HCT116 (cell line): ENCODE measurements around the gene DHRS12. TPM values are rescaled to one million over a fixed set of nuclear protein-coding genes. Genes with fewer than 3 reads are reported as not detected.
A peak's percentile ranks its signal among the peaks of the same experiment; 100 is the strongest.

Experiments
- ATAC-seq: fragments of 200-7000 bp; cut with Tn5 transposase; 2 replicates; pipeline ENCODE4 v1.9.1; 2020; ENCODE audit warnings: mild to moderate bottlenecking, moderate library complexity
- BruUV-seq: library from RNA; stranded (reverse); fragments of 400-500 nt; replicated peaks from 2 replicates; lab custom pipeline; 2021; lab: Mats Ljungman, UMichigan
- CTCF ChIA-PET: fragments of 300-600 bp; sonication (Branson Sonifier 250); formaldehyde crosslinking; loops from one replicate; lab custom pipeline; 2021; ENCODE audit warnings: antibody characterized with exemption; lab: Charles Lee
- POLR2A ChIA-PET: fragments of 300-600, 350-600 bp; sonication (Branson Sonifier 250); formaldehyde crosslinking; loops from one replicate; lab custom pipeline; 2021; ENCODE audit warnings: antibody characterized with exemption; lab: Charles Lee
- RAD21 ChIA-PET, 2 experiments: fragments of 300-600 bp; sonication (Branson Sonifier 250); formaldehyde crosslinking; loops; one replicate each; lab custom pipeline; 2023; ENCODE audit warnings: low total read pairs in 2 of 2; ENCODE audit not compliant: uncharacterized antibody in 2 of 2, unreplicated experiment in 2 of 2, low non-redundant PET in 1 of 2; lab: Charles Lee
- DNase-seq: peaks from one replicate; pipeline ENCODE4 v3.0.0-alpha.2; 2010; ENCODE audit warnings: low read depth, low spot score
- H2AFZ ChIP-seq: fragments of 200-600 bp; shearing (Covaris generic), sonication (generic); 2 replicates; pipeline ENCODE4 v1.6.1; 2017; ENCODE audit warnings: low read depth, mixed run types, mixed read lengths, antibody characterized with exemption, low read length; ENCODE audit not compliant: poor library complexity, severe bottlenecking
- H3K27ac ChIP-seq: 2 replicates; pipeline ENCODE4 v1.5.1; 2012; ENCODE audit warnings: low read depth, low read length
- H3K27me3 ChIP-seq: fragments of 200-600 bp; sonication (generic); 2 replicates; pipeline ENCODE4 v1.6.1; 2016; ENCODE audit warnings: mixed run types, low read length, mixed read lengths; ENCODE audit not compliant: insufficient read depth
- H3K36me3 ChIP-seq, 2 experiments: fragments of 200-500 bp in 1 of 2; fragments of 200-600 bp in 1 of 2; sonication (Bioruptor generic) in 1 of 2; sonication (generic) in 1 of 2; 2 replicates each; pipeline versions ENCODE4 v1.5.1 to v1.6.1; 2014 to 2016; ENCODE audit warnings: low read length in 2 of 2, inconsistent platforms in 1 of 2, mixed read lengths in 1 of 2, mixed run types in 1 of 2; ENCODE audit not compliant: insufficient read depth in 2 of 2, control insufficient read depth in 1 of 2
- H3K4me1 ChIP-seq, 2 experiments: fragments of 200-600 bp in 1 of 2; sonication (generic) in 1 of 2; 2 replicates each; pipeline versions ENCODE4 v1.5.1 to v1.6.1; 2012 to 2017; ENCODE audit warnings: low read length in 2 of 2, inconsistent platforms in 1 of 2, mild to moderate bottlenecking in 1 of 2, mixed read lengths in 1 of 2, mixed run types in 1 of 2, moderate library complexity in 1 of 2; ENCODE audit not compliant: insufficient read depth in 2 of 2, control insufficient read depth in 1 of 2
- H3K4me2 ChIP-seq: fragments of 200-600 bp; sonication (generic); 2 replicates; pipeline ENCODE4 v1.6.1; 2017; ENCODE audit warnings: mixed run types, low read length, mixed read lengths
- H3K4me3 ChIP-seq, 2 experiments: fragments of 200-600 bp in 1 of 2; sonication (generic) in 1 of 2; replicated peaks in 1 of 2; 2 replicates each; pipeline ENCODE4 v1.5.1; 2011 to 2016; ENCODE audit warnings: low read length in 2 of 2, control low read depth in 1 of 2, low read depth in 1 of 2, mild to moderate bottlenecking in 1 of 2, mixed read lengths in 1 of 2, mixed run types in 1 of 2
- H3K79me2 ChIP-seq: fragments of 200-600 bp; sonication (generic); 2 replicates; pipeline ENCODE4 v1.6.1; 2017; ENCODE audit warnings: mild to moderate bottlenecking, mixed run types, low read length, moderate library complexity, mixed read lengths; ENCODE audit not compliant: insufficient read depth
- H3K9ac ChIP-seq: fragments of 200-600 bp; sonication (generic); 2 replicates; pipeline ENCODE4 v1.6.1; 2016; ENCODE audit warnings: low read length, mixed read lengths
- H3K9me2 ChIP-seq: fragments of 200-600 bp; sonication (generic), shearing (Covaris generic); 2 replicates; pipeline ENCODE4 v1.6.1; 2017; ENCODE audit warnings: mixed run types, mild to moderate bottlenecking, moderate library complexity; ENCODE audit not compliant: insufficient read depth
- H3K9me3 ChIP-seq, 2 experiments: fragments of 200-500 bp in 1 of 2; fragments of 200-600 bp in 1 of 2; sonication (Bioruptor generic) in 1 of 2; sonication (generic) in 1 of 2; 2 replicates each; pipeline ENCODE4 v1.6.1; 2014 to 2017; ENCODE audit warnings: low read length in 2 of 2, mixed read lengths in 2 of 2, inconsistent platforms in 1 of 2, low read depth in 1 of 2, mild to moderate bottlenecking in 1 of 2, mixed run types in 1 of 2, moderate library complexity in 1 of 2; ENCODE audit not compliant: control insufficient read depth in 1 of 2, insufficient read depth in 1 of 2
- H4K20me1 ChIP-seq: fragments of 200-600 bp; sonication (generic), shearing (Covaris generic); 2 replicates; pipeline ENCODE4 v1.6.1; 2017; ENCODE audit warnings: mixed run types, mild to moderate bottlenecking, moderate library complexity; ENCODE audit not compliant: insufficient read depth
- ATF3 ChIP-seq: IDR thresholded peaks from 2 replicates; pipeline ENCODE4 v1.6.1; 2012
- CTCF ChIP-seq, 3 experiments: fragments of 200-600 bp in 1 of 3; sonication (generic) in 1 of 3; IDR thresholded peaks in 2 of 3; conservative IDR thresholded peaks in 1 of 3; 2 replicates each; pipeline ENCODE4 v1.5.1; 2012 to 2017; ENCODE audit warnings: low read depth in 2 of 3, low read length in 2 of 3, antibody characterized with exemption in 1 of 3, borderline replicate concordance in 1 of 3, control low read depth in 1 of 3, mild to moderate bottlenecking in 1 of 3, mixed read lengths in 1 of 3, mixed run types in 1 of 3, moderate library complexity in 1 of 3; ENCODE audit not compliant: insufficient read depth in 1 of 3
- JUND ChIP-seq: IDR thresholded peaks from 2 replicates; pipeline ENCODE4 v1.6.1; 2012
- RAD21 ChIP-seq: IDR thresholded peaks from 2 replicates; pipeline ENCODE4 v1.6.1; 2012; ENCODE audit warnings: low read depth, mild to moderate bottlenecking
- REST ChIP-seq: IDR thresholded peaks from 2 replicates; pipeline ENCODE4 v1.6.1; 2012; ENCODE audit warnings: low read depth
- SIN3A ChIP-seq: IDR thresholded peaks from 2 replicates; pipeline ENCODE4 v1.6.1; 2012; ENCODE audit warnings: low read depth
- SRF ChIP-seq: IDR thresholded peaks from 2 replicates; pipeline ENCODE4 v1.6.1; 2012; ENCODE audit warnings: low read depth
- ZBTB33 ChIP-seq: IDR thresholded peaks from 2 replicates; pipeline ENCODE4 v1.6.1; 2011; ENCODE audit warnings: mild to moderate bottlenecking, low read length, moderate library complexity; ENCODE audit not compliant: insufficient replicate concordance; ENCODE audit errors: extremely low read depth
- ZNF274 ChIP-seq: fragments of 200-500 bp; sonication (Bioruptor generic); IDR thresholded peaks from 2 replicates; pipeline ENCODE4 v1.6.1; 2014; ENCODE audit warnings: mild to moderate bottlenecking, low read depth, low read length, inconsistent platforms
- intact Hi-C: fragments of 100-400 bp; cut with micrococcal nuclease; formaldehyde crosslinking; loops from 2 replicates; pipeline ENCODE4 v1.10.0; 2022
- total RNA-seq: library from RNA; stranded (reverse); gene quantifications from one replicate; pipeline ENCODE4 v1.2.1, GENCODE V29; 2021; ENCODE audit not compliant: unreplicated experiment

The DHRS12 gene
- total RNA-seq, 1 experiment from 2014 or later = 3.9 TPM

GRCh38 chr13:51803422-51804294 is at the start of gene DHRS12 (continued):
- no peak for TF ChIP-seq REST
- no peak for TF ChIP-seq ATF3
- TF ChIP-seq SRF = no peak
- no peak for TF ChIP-seq JUND

- peak; percentile 81 for ATAC-seq
- Histone ChIP-seq H3K9me3 (no peaks in the 10 kb centered on the region), H4K20me1 (no peaks in the 10 kb centered on the region), H3K4me1 (peaks cover 3 to 14% of the 10 kb centered on the region in 2 experiments; a peak in 3 of 4 replicates), H3K4me2 (no peak overlapping the region), H3K27me3 (no peaks in the 10 kb centered on the region), H3K4me3 (no peak overlapping the region), H3K79me2 (no peaks in the 10 kb centered on the region), H3K9ac (no peak overlapping the region), H3K9me2 (no peaks in the 10 kb centered on the region), H2AFZ (peak overlapping the region; percentile 62), H3K27ac (no peak overlapping the region), H3K36me3 (no peaks in the 10 kb centered on the region)
- no TSS peak for BruUV-seq
- intact Hi-C loops = no loop called here
- ChIA-PET POLR2A (no interaction called here), RAD21 (no interaction called here), CTCF (interaction anchor here (1.0 to 2.2 kb wide), 2 partner anchors 10 to 34 kb away, joined by 3 to 10 read pairs; no protein-coding TSS in a partner anchor)
- TF ChIP-seq ATF3 (no peak), SIN3A (no peak), ZBTB33 (no peak), CTCF (IDR thresholded peaks at IDR 0.05 in 2 of 3, conservative IDR thresholded peaks at IDR 0.05 in 1 of 3; ENCODE audit: borderline replicate concordance in 1 of 3, insufficient read depth in 1 of 3, low read depth in 2 of 3, low read length in 2 of 3) (peak; percentile 43 to 89 (median 84); a peak in 5 of 6 replicates), RAD21 (peak; percentile 33; the same call in 1 of the 2 replicates), ZNF274 (no peak)
- DNase-seq = peak; percentile 24
These were observed 45.5 kb upstream of the DHRS12 start for GRCh38 chr13:51849145-51850101.
